ENCODE measurements around the gene MTHFD1. TPM values are rescaled to one million over a fixed set of nuclear protein-coding genes. Genes with fewer than 3 reads are reported as not detected.

Gene MTHFD1
- total and polyA plus RNA-seq, 2 donors (not counting 3 experiments of a cell fraction or from before 2014, with no cell fraction given): 26.3 to 114 TPM

DNA sequence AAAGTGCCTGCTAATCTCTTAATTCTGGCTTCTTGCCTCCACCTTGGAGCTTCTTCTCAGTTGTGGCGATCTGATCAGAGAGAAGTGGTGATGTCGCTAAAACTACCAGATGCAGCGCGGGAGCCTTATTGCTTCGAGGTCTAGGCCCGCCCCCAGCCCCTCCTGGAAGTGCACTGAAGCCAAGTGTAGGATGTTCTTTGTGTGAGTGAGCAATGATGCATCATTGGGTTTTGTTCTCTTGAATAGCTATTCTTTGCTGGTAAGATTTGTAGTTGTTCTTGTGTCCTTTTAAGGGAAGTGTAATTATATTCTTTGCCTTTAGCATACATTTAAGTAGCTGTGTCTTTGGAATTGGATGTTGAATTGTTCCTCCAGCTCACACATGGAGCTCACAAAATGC lies 35.8 kb downstream of the MTHFD1 start:
- Histone ChIP-seq H3K27ac (ENCODE audit: insufficient read depth, low read depth, low read length) (no peak overlapping the region), H3K4me3 (replicated peaks in 1 of 3; ENCODE audit: insufficient read depth in 1 of 3, low read depth in 1 of 3, low read length in 3 of 3) (no peak overlapping the region), H2AFZ (ENCODE audit: low read depth, low read length) (no peak overlapping the region), H3K9me1 (replicated peaks; ENCODE audit: control insufficient read depth, extremely low read depth, insufficient read depth, low read length) (no peaks in the 10 kb centered on the region), H4K20me1 (replicated peaks; ENCODE audit: control insufficient read depth, extremely low read depth, insufficient read depth, low read length) (no peaks in the 10 kb centered on the region), H3K9me3 (replicated peaks; ENCODE audit: control insufficient read depth, insufficient read depth, low read length) (no peaks in the 10 kb centered on the region), H3K4me2 (ENCODE audit: insufficient read depth, low read length) (no peak overlapping the region), H3K4me1 (ENCODE audit: control insufficient read depth, extremely low read depth, insufficient read depth, low read length) (no peaks in the 10 kb centered on the region), H3K9ac (replicated peaks; ENCODE audit: extremely low read depth, insufficient read depth, low read length) (no peak overlapping the region), H3K79me2 (ENCODE audit: control insufficient read depth, insufficient read depth, low read length) (no peaks in the 10 kb centered on the region), H3K36me3 (ENCODE audit: control insufficient read depth in 2 of 2, extremely low read depth in 1 of 2, insufficient read depth in 2 of 2, low read length in 2 of 2) (peaks cover 0 to 13% of the 10 kb centered on the region in 2 experiments), H3K27me3 (ENCODE audit: control insufficient read depth in 2 of 2, insufficient read depth in 2 of 2, low read length in 2 of 2) (no peaks in the 10 kb centered on the region)
- DNase-seq (ENCODE audit: low read depth, low spot score) (no peak), FAIRE-seq (no peak)
- ChIA-PET POLR2A (interaction anchor here (0.6 kb wide), 2 partner anchors 9 to 80 kb away, joined by 3 to 6 read pairs; no protein-coding TSS in a partner anchor), CTCF (interaction anchor here (1.5 to 2.6 kb wide), 4 partner anchors 9 to 80 kb away, joined by 4 to 9 read pairs (median 6); no protein-coding TSS in a partner anchor)
- dilution Hi-C loops (cut with MboI; ENCODE audit: extremely low pct_ligation_motif_present, low sequenced_read_pairs) (no loop called here), intact Hi-C loops (cut with micrococcal nuclease) (no loop called here)
- TF ChIP-seq POLR2A (IDR thresholded peaks at IDR 0.05; ENCODE audit: low read depth, low read length) (no peak), EZH2 (IDR thresholded peaks at IDR 0.05; ENCODE audit: borderline replicate concordance, low read depth, low read length, severe bottlenecking) (no peak), GATA2 (IDR thresholded peaks at IDR 0.05; ENCODE audit: insufficient read depth, insufficient read length, low read depth, low read length) (no peak), JUN (IDR thresholded peaks at IDR 0.05; ENCODE audit: borderline replicate concordance, insufficient read depth, insufficient read length, low read depth) (no peak), MYC (IDR thresholded peaks at IDR 0.05; ENCODE audit: low read depth, low read length) (no peak), FOS (IDR thresholded peaks at IDR 0.05; ENCODE audit: borderline replicate concordance, insufficient read depth, low read length) (no peak)
- TF ChIP-seq, protein P1, sequence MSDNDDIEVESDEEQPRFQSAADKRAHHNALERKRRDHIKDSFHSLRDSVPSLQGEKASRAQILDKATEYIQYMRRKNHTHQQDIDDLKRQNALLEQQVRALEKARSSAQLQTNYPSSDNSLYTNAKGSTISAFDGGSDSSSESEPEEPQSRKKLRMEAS (IDR thresholded peaks at IDR 0.05; ENCODE audit: insufficient read depth, insufficient read length): no peak
- TF ChIP-seq, protein P2, sequence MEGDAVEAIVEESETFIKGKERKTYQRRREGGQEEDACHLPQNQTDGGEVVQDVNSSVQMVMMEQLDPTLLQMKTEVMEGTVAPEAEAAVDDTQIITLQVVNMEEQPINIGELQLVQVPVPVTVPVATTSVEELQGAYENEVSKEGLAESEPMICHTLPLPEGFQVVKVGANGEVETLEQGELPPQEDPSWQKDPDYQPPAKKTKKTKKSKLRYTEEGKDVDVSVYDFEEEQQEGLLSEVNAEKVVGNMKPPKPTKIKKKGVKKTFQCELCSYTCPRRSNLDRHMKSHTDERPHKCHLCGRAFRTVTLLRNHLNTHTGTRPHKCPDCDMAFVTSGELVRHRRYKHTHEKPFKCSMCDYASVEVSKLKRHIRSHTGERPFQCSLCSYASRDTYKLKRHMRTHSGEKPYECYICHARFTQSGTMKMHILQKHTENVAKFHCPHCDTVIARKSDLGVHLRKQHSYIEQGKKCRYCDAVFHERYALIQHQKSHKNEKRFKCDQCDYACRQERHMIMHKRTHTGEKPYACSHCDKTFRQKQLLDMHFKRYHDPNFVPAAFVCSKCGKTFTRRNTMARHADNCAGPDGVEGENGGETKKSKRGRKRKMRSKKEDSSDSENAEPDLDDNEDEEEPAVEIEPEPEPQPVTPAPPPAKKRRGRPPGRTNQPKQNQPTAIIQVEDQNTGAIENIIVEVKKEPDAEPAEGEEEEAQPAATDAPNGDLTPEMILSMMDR (IDR thresholded peaks at IDR 0.05; ENCODE audit: extremely low read depth in 1 of 2, insufficient read depth in 1 of 2, low read depth in 1 of 2, low read length in 2 of 2): no peak
- BruUV-seq (replicated peaks): no TSS peak

Data from endothelial cell of umbilical vein (primary cell).